Measurements from ENCODE around the gene CACNB2.

DNA sequence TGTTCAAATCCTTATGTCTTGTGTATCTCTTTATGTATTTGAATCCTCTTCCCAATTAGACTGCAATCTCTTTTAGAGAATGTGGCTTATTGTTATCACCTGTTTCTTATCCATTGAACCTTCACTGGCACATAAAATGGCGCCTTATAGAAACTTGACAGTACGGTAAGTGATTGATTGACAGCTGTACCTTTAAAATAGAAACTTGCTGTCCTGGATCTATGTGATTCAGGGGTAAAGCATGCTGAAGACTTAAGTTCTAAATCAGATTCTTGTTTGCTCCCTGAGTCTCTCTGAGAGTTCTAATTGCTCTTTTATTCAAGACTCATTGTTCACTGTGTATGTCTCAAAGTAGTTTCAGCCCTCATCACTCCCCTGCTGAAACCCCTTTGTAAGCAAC lies 91.3 kb downstream of the CACNB2 start:
- TF ChIP-seq, protein P1, sequence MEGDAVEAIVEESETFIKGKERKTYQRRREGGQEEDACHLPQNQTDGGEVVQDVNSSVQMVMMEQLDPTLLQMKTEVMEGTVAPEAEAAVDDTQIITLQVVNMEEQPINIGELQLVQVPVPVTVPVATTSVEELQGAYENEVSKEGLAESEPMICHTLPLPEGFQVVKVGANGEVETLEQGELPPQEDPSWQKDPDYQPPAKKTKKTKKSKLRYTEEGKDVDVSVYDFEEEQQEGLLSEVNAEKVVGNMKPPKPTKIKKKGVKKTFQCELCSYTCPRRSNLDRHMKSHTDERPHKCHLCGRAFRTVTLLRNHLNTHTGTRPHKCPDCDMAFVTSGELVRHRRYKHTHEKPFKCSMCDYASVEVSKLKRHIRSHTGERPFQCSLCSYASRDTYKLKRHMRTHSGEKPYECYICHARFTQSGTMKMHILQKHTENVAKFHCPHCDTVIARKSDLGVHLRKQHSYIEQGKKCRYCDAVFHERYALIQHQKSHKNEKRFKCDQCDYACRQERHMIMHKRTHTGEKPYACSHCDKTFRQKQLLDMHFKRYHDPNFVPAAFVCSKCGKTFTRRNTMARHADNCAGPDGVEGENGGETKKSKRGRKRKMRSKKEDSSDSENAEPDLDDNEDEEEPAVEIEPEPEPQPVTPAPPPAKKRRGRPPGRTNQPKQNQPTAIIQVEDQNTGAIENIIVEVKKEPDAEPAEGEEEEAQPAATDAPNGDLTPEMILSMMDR (IDR thresholded peaks at IDR 0.05; ENCODE audit: poor library complexity) = no peak
- TF ChIP-seq EZH2 (IDR thresholded peaks at IDR 0.05; ENCODE audit: borderline replicate concordance) (no peak), EZH2phosphoT487 (IDR thresholded peaks at IDR 0.05; ENCODE audit: low read depth, severe bottlenecking, unreplicated experiment) (no peak)

All from hepatocyte (in vitro differentiated cells).